ENCODE results near the gene CHCHD3.

CHCHD3 gene

GRCh38 chr7:133065301-133065700 is 16.6 kb downstream of the CHCHD3 start:
- no peak overlapping the region for H3K4me3 ChIP-seq (ENCODE audit: low read length)
- DNase-seq (ENCODE audit: low read depth) = no peak
- no peak for TF ChIP-seq CTCF (conservative IDR thresholded peaks at IDR 0.05; ENCODE audit: low read depth, low read length)

- H3K4me3 ChIP-seq (ENCODE audit: low read length) = no peak overlapping the region
- no peak for TF ChIP-seq CTCF (conservative IDR thresholded peaks at IDR 0.05; ENCODE audit: low read depth, low read length)
Measured at GRCh38 chr7:133064082-133064820, 17.6 kb downstream of the CHCHD3 start.

GRCh38 chr7:133061792-133062191 is 20.1 kb downstream of the CHCHD3 start:
- H3K4me3 ChIP-seq (ENCODE audit: low read length) = no peak overlapping the region
- DNase-seq (ENCODE audit: low read depth) = no peak
- TF ChIP-seq CTCF (conservative IDR thresholded peaks at IDR 0.05; ENCODE audit: low read depth, low read length) = no peak

More at GRCh38 chr7:133064082-133064820, 17.6 kb downstream of the CHCHD3 start:
- no peak for DNase-seq (ENCODE audit: low read depth)

- no peak for TF ChIP-seq CTCF (conservative IDR thresholded peaks at IDR 0.05; ENCODE audit: low read depth, low read length)
- no peak for DNase-seq (ENCODE audit: low read depth)
- no peak overlapping the region for H3K4me3 ChIP-seq (ENCODE audit: low read length)
Measured at GRCh38 chr7:133061357-133061756, 20.5 kb downstream of the CHCHD3 start.

- TF ChIP-seq CTCF (conservative IDR thresholded peaks at IDR 0.05; ENCODE audit: low read depth, low read length) = no peak
- no peak for DNase-seq (ENCODE audit: low read depth)
Measured at GRCh38 chr7:133060004-133060403, 21.9 kb downstream of the CHCHD3 start.

GRCh38 chr7:133059263-133059662 is 22.6 kb downstream of the CHCHD3 start:
- no peak for TF ChIP-seq CTCF (conservative IDR thresholded peaks at IDR 0.05; ENCODE audit: low read depth, low read length)
- H3K4me3 ChIP-seq (ENCODE audit: low read length) = no peak overlapping the region
- no peak for DNase-seq (ENCODE audit: low read depth)

More at GRCh38 chr7:133060004-133060403, 21.9 kb downstream of the CHCHD3 start:
- H3K4me3 ChIP-seq (ENCODE audit: low read length) = no peak overlapping the region
